Ishikawa (cell line): Measurements from ENCODE around the gene STOML1.

Experiments used
- CEBPB ChIP-seq: IDR thresholded peaks from 2 replicates; pipeline ENCODE4 v1.6.1; 2012
- CREB1 ChIP-seq: IDR thresholded peaks from 2 replicates; pipeline ENCODE4 v1.6.1; 2012; ENCODE audit warnings: low read depth
- EGR1 ChIP-seq: IDR thresholded peaks from 2 replicates; pipeline ENCODE4 v1.6.1; 2012
- EP300 ChIP-seq: IDR thresholded peaks from 2 replicates; pipeline ENCODE4 v1.6.1; 2012; ENCODE audit warnings: borderline replicate concordance
- FOXM1 ChIP-seq: IDR thresholded peaks from 2 replicates; pipeline ENCODE4 v1.6.1; 2012; ENCODE audit warnings: low read depth, borderline replicate concordance
- MAX ChIP-seq: IDR thresholded peaks from 2 replicates; pipeline ENCODE4 v1.6.1; 2012
- NFIC ChIP-seq: IDR thresholded peaks from 2 replicates; pipeline ENCODE4 v1.6.1; 2012
- RAD21 ChIP-seq: IDR thresholded peaks from 2 replicates; pipeline ENCODE4 v1.6.1; 2012; ENCODE audit warnings: low read depth
- REST ChIP-seq: IDR thresholded peaks from 2 replicates; pipeline ENCODE4 v1.6.1; 2012; ENCODE audit warnings: low read depth, mild to moderate bottlenecking
- TAF1 ChIP-seq: IDR thresholded peaks from 2 replicates; pipeline ENCODE4 v1.6.1; 2012; ENCODE audit warnings: low read depth, mild to moderate bottlenecking
- TCF12 ChIP-seq: IDR thresholded peaks from 2 replicates; pipeline ENCODE4 v1.6.1; 2012; ENCODE audit warnings: low read depth
- TEAD4 ChIP-seq: IDR thresholded peaks from 2 replicates; pipeline ENCODE4 v1.6.1; 2012
- USF1 ChIP-seq: IDR thresholded peaks from 2 replicates; pipeline ENCODE4 v1.6.1; 2012
- YY1 ChIP-seq: IDR thresholded peaks from 2 replicates; pipeline ENCODE4 v1.6.1; 2012; ENCODE audit warnings: low read depth
- ZBTB7A ChIP-seq: IDR thresholded peaks from 2 replicates; pipeline ENCODE4 v1.6.1; 2012; ENCODE audit warnings: low read depth

Gene STOML1

GRCh38 chr15:74025436-74025835 is 33.3 kb upstream of the STOML1 start:
- TF ChIP-seq EGR1: no peak

- TF ChIP-seq FOXM1: no peak
Measured at GRCh38 chr15:74024687-74025086, 32.6 kb upstream of the STOML1 start.

GRCh38 chr15:74022706-74023470 is 30.8 kb upstream of the STOML1 start:
- no peak for TF ChIP-seq USF1
- TF ChIP-seq RAD21: no peak
- TF ChIP-seq TEAD4: no peak
- no peak for TF ChIP-seq YY1
- TF ChIP-seq TCF12: no peak
- no peak for TF ChIP-seq REST
- no peak for TF ChIP-seq ZBTB7A
- no peak for TF ChIP-seq EP300
- no peak for TF ChIP-seq CREB1
- no peak for TF ChIP-seq CEBPB
- no peak for TF ChIP-seq FOXM1
- TF ChIP-seq NFIC: no peak
- no peak for TF ChIP-seq MAX
- TF ChIP-seq EGR1: no peak
- TF ChIP-seq TAF1: no peak

GRCh38 chr15:74019734-74020133 is 27.6 kb upstream of the STOML1 start:
- TF ChIP-seq YY1 (no peak), TCF12 (no peak), RAD21 (no peak), USF1 (no peak), TAF1 (no peak), CEBPB (no peak), CREB1 (no peak), MAX (no peak), ZBTB7A (no peak), TEAD4 (no peak), REST (no peak), FOXM1 (no peak), EP300 (no peak), EGR1 (no peak), NFIC (no peak)

GRCh38 chr15:74013374-74013894 is 21.3 kb upstream of the STOML1 start:
- TF ChIP-seq TEAD4 (no peak), EGR1 (no peak), NFIC (no peak), MAX (no peak), CREB1 (no peak)

GRCh38 chr15:74011610-74012009 is 19.5 kb upstream of the STOML1 start:
- TF ChIP-seq USF1: no peak
- no peak for TF ChIP-seq CEBPB
- no peak for TF ChIP-seq TEAD4
- TF ChIP-seq REST: no peak
